Measurements from ENCODE around the gene TFF1.

DNA sequence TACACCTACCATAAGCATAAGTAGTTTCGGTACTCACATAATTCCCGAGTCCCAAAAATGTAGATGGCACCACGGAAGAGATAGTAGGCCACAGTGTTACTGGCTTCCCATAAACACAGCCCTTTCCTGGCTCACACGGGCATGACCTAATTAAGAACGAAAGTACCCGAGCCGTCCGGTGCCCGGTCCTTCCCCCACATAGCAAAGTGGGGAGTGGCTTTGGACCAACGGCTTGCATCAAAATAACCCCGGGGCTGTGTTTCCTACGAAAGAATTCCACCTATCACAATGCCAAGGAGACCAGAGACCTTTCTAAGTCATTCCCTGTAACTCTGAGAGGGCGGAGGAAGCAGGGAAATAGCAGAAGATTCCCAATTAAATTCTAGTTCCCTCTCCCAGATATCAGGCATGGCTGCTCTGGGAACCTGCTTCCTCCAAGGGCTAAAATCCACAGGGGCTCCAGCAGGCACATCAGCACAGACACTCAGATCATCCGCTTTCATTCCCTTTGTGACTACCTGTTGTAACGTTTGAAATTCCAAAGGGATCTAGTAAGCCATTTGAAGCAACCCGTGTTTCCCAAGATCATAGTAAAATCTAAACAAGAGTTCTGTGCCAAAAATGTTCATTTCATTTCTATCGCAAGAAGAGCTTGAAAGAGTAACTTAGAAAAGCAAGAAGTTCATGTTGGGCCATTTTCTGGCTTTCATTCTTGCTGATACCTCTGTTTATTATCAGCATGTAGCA, 29.7 kb upstream of the TFF1 start, which contains the start of gene TMPRSS3:
- TF ChIP-seq CTCF (IDR thresholded peaks at IDR 0.05) (no peak), POLR2A (IDR thresholded peaks at IDR 0.05) (no peak)

All from transverse colon (tissue), 3 donors.